HEK293 (cell line): ENCODE results near the gene CWF19L2.

ENCODE experiments used
- BCL11A ChIP-seq: fragments of 450-650 bp; formaldehyde crosslinking; IDR thresholded peaks from 2 replicates; pipeline ENCODE4 v1.5.1; 2016; ENCODE audit warnings: low read depth, missing biosample characterization, missing genetic modification characterization
- ZBTB49 ChIP-seq: fragments of 450-650 bp; formaldehyde crosslinking; IDR thresholded peaks from 2 replicates; pipeline ENCODE4 v1.5.1; 2016; ENCODE audit warnings: missing biosample characterization, missing genetic modification characterization, low read depth

- no peak for TF ChIP-seq BCL11A (tag by site-specific recombination)
- TF ChIP-seq ZBTB49 (tag by site-specific recombination): no peak
These were observed 24.6 kb upstream of the CWF19L2 start for GRCh38 chr11:107482234-107482633.
